ENCODE measurements around the gene WHRN.

DNA sequence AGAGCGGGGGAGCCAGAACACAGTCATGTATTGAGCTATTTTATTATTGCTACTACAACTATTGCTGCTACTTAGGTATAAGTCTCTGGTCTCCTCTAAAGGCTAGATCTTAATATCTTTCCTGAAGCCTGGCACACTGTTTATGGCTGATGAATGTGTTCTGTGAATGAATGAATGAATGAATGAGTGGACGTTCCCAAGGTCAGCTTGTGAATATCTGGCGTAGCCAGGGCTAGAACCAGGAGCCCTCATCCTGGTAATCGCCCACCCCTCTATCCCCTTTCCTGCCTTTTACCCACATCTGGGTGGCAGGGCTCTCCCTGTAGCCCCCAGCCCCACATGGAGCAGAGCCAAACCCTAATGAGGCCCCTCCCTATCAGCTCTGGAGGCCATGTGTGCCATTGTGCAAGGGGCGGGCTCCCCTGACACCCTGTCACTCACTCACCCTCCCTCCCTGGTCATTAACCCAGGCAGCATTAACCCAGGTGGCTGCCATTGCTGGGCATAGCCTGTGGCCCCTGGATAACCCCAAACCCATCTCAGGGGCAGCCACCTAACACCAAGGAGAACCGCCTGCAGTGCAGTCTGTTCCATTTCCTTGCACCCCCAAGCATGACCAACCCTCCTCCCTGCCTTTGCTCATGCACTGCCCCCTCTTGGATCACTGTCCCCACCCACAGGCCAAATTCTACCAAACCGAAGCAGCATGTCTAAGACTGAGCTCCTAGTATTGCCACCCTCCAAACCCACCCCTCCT lies 115.5 kb downstream of the WHRN start:
- TF ChIP-seq, protein P1, sequence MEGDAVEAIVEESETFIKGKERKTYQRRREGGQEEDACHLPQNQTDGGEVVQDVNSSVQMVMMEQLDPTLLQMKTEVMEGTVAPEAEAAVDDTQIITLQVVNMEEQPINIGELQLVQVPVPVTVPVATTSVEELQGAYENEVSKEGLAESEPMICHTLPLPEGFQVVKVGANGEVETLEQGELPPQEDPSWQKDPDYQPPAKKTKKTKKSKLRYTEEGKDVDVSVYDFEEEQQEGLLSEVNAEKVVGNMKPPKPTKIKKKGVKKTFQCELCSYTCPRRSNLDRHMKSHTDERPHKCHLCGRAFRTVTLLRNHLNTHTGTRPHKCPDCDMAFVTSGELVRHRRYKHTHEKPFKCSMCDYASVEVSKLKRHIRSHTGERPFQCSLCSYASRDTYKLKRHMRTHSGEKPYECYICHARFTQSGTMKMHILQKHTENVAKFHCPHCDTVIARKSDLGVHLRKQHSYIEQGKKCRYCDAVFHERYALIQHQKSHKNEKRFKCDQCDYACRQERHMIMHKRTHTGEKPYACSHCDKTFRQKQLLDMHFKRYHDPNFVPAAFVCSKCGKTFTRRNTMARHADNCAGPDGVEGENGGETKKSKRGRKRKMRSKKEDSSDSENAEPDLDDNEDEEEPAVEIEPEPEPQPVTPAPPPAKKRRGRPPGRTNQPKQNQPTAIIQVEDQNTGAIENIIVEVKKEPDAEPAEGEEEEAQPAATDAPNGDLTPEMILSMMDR (conservative IDR thresholded peaks at IDR 0.05; ENCODE audit: low read length) = peak; percentile 73
- TF ChIP-seq EZH2phosphoT487 (IDR thresholded peaks at IDR 0.05; ENCODE audit: borderline replicate concordance, low read depth, low read length) = no peak

Measured in OCI-LY7 (cell line).